Measurements from ENCODE around the gene TSNAX.

DNA sequence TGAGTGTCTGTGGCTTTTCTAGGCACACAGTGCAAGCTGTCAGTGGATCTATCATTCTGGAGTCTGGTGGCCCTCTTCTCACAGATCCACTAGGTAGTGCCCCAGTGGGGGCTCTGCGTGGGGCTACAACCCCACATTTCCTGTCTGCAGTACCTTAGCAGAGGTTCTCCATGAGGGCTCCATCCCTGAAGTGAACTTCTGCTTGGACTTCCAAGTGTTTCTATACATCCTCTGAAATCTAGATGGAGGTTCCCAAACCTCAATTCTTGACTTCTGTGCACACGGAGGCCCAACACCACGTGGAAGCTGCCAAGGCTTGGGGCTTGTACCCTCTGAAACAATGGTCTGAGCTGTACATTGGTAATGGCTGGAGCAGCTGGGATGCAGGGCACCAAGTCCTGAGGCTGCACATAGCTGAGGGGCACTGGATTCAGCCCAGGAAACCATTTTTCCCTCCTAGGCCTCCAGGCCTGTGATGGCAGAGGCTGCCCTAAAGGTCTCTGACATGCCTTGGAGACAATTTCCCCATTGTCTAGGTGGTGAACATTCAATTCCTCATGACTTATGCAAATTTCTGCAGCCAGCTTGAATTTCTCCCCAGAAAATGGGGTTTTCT lies 29.2 kb upstream of the TSNAX start:
- TF ChIP-seq NRF1 (IDR thresholded peaks at IDR 0.05; ENCODE audit: low read depth, low read length) (no peak), GATA2 (CRISPR knock-in tag; IDR thresholded peaks at IDR 0.05) (no peak)
- TF ChIP-seq, protein P1, sequence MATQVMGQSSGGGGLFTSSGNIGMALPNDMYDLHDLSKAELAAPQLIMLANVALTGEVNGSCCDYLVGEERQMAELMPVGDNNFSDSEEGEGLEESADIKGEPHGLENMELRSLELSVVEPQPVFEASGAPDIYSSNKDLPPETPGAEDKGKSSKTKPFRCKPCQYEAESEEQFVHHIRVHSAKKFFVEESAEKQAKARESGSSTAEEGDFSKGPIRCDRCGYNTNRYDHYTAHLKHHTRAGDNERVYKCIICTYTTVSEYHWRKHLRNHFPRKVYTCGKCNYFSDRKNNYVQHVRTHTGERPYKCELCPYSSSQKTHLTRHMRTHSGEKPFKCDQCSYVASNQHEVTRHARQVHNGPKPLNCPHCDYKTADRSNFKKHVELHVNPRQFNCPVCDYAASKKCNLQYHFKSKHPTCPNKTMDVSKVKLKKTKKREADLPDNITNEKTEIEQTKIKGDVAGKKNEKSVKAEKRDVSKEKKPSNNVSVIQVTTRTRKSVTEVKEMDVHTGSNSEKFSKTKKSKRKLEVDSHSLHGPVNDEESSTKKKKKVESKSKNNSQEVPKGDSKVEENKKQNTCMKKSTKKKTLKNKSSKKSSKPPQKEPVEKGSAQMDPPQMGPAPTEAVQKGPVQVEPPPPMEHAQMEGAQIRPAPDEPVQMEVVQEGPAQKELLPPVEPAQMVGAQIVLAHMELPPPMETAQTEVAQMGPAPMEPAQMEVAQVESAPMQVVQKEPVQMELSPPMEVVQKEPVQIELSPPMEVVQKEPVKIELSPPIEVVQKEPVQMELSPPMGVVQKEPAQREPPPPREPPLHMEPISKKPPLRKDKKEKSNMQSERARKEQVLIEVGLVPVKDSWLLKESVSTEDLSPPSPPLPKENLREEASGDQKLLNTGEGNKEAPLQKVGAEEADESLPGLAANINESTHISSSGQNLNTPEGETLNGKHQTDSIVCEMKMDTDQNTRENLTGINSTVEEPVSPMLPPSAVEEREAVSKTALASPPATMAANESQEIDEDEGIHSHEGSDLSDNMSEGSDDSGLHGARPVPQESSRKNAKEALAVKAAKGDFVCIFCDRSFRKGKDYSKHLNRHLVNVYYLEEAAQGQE (IDR thresholded peaks at IDR 0.05; ENCODE audit: low read depth, low read length) = no peak
- TF ChIP-seq, protein P2, sequence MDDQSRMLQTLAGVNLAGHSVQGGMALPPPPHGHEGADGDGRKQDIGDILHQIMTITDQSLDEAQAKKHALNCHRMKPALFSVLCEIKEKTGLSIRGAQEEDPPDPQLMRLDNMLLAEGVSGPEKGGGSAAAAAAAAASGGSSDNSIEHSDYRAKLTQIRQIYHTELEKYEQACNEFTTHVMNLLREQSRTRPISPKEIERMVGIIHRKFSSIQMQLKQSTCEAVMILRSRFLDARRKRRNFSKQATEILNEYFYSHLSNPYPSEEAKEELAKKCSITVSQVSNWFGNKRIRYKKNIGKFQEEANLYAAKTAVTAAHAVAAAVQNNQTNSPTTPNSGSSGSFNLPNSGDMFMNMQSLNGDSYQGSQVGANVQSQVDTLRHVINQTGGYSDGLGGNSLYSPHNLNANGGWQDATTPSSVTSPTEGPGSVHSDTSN (IDR thresholded peaks at IDR 0.05) = no peak
